Measurements from ENCODE around the gene POLRMT. TPM values are rescaled to one million over a fixed set of nuclear protein-coding genes. Genes with fewer than 3 reads are reported as not detected.

POLRMT gene
- total RNA-seq, 6 donors from 2014 or later, result 26.7 to 86.5 (median 50.9) TPM

DNA sequence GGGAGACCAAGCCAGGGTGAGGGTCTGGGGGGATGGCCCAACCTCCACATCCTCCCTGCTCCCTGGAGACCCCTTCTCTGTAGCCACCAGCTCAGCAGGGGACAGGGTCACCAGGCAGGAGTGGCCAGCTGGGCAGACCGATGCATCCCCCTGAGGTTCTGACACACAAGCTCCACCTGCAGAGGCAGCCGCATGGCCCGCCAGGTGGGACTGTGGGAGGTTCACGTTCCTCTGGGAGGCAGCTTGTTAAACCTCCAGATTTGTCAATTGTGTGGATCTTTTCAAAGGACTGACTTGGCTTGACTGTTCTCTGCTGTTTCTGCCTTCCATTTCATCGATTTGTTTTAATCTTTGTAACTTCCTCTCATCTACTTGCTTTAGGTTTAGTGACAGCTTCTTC, 8.1 kb downstream of the POLRMT start:
- Histone ChIP-seq H3K4me3 (no peak overlapping the region), H3K36me3 (peaks cover 0 to 82% (median 63%) of the 10 kb centered on the region in 4 donors), H3K27me3 (no peaks in the 10 kb centered on the region), H3K4me1 (peaks cover 0 to 4% (median 0%) of the 10 kb centered on the region in 4 donors), H3K9me3 (no peaks in the 10 kb centered on the region), H3K27ac (no peak overlapping the region)
- no peak for ATAC-seq (ENCODE audit: low FRiP score in 2 of 2)
- WGBS, 2 donors, result 92 to 94% methylated on average over 5 of the region's 5 CpGs
- DNase-seq, result peak in 1 of 2 donors; percentile 42
- TF ChIP-seq POLR2A (IDR thresholded peaks at IDR 0.05) (no peak), POLR2AphosphoS5 (IDR thresholded peaks at IDR 0.05) (no peak), EP300 (IDR thresholded peaks at IDR 0.05) (no peak)
- TF ChIP-seq, protein P1, sequence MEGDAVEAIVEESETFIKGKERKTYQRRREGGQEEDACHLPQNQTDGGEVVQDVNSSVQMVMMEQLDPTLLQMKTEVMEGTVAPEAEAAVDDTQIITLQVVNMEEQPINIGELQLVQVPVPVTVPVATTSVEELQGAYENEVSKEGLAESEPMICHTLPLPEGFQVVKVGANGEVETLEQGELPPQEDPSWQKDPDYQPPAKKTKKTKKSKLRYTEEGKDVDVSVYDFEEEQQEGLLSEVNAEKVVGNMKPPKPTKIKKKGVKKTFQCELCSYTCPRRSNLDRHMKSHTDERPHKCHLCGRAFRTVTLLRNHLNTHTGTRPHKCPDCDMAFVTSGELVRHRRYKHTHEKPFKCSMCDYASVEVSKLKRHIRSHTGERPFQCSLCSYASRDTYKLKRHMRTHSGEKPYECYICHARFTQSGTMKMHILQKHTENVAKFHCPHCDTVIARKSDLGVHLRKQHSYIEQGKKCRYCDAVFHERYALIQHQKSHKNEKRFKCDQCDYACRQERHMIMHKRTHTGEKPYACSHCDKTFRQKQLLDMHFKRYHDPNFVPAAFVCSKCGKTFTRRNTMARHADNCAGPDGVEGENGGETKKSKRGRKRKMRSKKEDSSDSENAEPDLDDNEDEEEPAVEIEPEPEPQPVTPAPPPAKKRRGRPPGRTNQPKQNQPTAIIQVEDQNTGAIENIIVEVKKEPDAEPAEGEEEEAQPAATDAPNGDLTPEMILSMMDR (IDR thresholded peaks at IDR 0.05), result no peak

DNA sequence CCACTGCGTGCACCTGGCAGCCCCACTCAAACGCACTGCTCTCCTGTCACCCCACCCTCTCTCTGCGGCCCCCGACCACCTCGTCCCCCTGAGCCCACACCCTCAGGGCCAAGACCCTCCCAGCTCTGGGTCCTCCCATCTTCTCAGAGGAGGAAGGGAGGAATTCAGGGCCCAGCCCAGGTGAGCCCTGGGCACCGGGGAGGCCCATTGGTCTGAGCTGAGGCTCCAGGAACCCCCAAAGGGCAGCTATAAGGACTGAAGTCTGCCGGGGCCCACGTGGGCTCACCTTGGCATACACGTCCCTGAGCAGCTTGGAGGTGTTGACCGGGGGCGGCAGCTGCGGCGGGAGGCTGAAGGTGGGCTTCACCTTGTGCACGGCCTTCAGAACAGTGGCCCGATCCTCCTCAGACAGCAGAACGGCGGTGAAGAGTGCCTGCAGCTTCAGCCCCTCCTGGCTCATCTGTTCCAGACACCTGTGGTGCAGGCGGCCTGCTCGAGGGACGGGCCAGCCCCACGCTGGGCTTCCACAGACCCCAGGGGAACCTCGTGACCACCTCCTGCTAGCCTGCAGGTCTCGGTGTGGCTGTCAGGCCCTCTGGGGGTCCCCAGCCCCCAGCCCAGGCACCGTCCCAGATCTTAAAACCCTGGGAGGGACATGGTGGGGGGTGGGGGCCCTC, 8.8 kb downstream of the POLRMT start:
- no peak for ATAC-seq (ENCODE audit: low FRiP score in 2 of 2)

DNA sequence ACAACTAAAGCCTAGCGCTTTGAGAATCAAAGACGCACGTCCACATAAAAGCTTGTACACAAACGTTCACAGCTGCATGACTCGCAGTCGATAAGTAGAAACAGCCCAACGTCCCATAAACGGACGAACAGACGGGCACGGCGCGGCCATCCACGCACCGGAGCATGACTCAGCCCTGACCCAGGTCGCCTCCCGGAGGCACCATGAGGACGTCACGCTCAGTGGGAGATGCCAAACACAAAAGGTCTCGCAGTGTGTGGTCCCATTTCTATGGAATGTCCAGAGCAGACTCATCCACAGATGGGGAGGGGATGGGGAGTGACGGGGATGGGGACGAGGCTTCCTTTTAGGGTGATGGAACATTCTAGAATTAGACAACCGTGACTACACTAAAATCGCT, 9.4 kb downstream of the POLRMT start:
- peaks cover 6 to 82% (median 68%) of the 10 kb centered on the region in 4 donors for H3K36me3 ChIP-seq

More for the DNA sequence above, 8.8 kb downstream of the POLRMT start:
- H3K4me1 ChIP-seq, result peaks cover 0 to 3% (median 0%) of the 10 kb centered on the region in 4 donors
- DNase-seq, result peak in 1 of 2 donors; percentile 66
- peaks cover under 1 to 82% (median 68%) of the 10 kb centered on the region in 4 donors for H3K36me3 ChIP-seq
- no peaks in the 10 kb centered on the region for H3K27me3 ChIP-seq
- no peak for TF ChIP-seq POLR2AphosphoS5 (IDR thresholded peaks at IDR 0.05)
- no peak for TF ChIP-seq EP300 (IDR thresholded peaks at IDR 0.05)
- TF ChIP-seq, protein P1 (IDR thresholded peaks at IDR 0.05), result no peak
- TF ChIP-seq POLR2A (IDR thresholded peaks at IDR 0.05), result no peak
- no peak overlapping the region for H3K27ac ChIP-seq
- WGBS, 2 donors, result 91 to 93% methylated on average over 9 to 10 of the region's 24 CpGs
- H3K4me3 ChIP-seq, result no peak overlapping the region
- H3K9me3 ChIP-seq, result no peaks in the 10 kb centered on the region

DNA sequence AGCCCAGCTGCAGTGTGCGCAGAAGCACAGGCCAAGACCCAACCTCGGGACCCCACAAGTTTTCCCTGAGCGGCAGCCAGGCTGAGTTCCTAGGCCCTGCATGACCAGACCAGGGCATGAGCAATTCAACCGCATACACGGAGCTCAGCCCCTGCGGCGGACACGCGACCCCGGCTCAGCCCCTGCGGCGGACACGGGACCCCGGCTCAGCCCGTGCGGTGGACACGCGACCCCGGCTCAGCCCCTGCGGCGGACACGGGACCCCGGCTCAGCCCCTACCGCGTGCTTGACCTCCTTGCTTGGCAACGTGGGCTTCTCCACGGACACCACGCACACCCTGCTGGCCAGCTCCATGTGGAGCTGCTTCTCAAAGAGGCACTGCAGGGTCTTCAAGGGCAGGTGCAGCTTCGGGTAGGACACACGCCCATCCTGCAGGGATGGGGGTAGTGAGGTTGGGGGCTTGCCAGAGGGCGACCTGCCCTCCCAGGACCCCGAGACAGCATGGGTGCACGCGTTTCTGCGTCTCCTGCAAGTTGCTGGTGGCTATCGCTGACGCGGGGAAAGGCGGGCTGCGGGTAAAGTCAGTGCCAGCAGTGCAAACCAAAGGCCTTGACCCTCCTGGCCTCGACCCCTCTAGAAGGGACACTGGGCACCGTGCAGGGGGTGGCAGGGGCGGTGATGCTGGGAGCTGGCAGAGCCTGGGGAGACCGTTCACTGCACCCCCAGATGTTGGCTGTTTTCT, 10.0 kb downstream of the POLRMT start:
- H3K27me3 ChIP-seq, result no peaks in the 10 kb centered on the region
- 94 to 95% methylated on average over 27 to 44 of the region's 44 CpGs for WGBS, 2 donors
- peaks cover 12 to 82% (median 69%) of the 10 kb centered on the region in 4 donors for H3K36me3 ChIP-seq
- no peak overlapping the region for H3K27ac ChIP-seq
- TF ChIP-seq, protein P1 (IDR thresholded peaks at IDR 0.05), result no peak
- TF ChIP-seq POLR2AphosphoS5 (IDR thresholded peaks at IDR 0.05), result no peak
- no peaks in the 10 kb centered on the region for H3K9me3 ChIP-seq
- DNase-seq, result peak in 1 of 2 donors; percentile 80
- H3K4me3 ChIP-seq, result no peak overlapping the region
- no peak for ATAC-seq (ENCODE audit: low FRiP score in 2 of 2)
- H3K4me1 ChIP-seq, result no peaks in the 10 kb centered on the region

More for the DNA sequence above, 9.4 kb downstream of the POLRMT start:
- Histone ChIP-seq H3K27me3 (no peaks in the 10 kb centered on the region), H3K4me3 (no peak overlapping the region), H3K27ac (no peak overlapping the region), H3K9me3 (no peaks in the 10 kb centered on the region), H3K4me1 (no peaks in the 10 kb centered on the region)
- 90 to 91% methylated on average over 24 of the region's 24 CpGs for WGBS, 2 donors
- ATAC-seq (ENCODE audit: low FRiP score in 2 of 2), result no peak
- DNase-seq, result peak in 1 of 2 donors; percentile 64
- TF ChIP-seq EP300 (IDR thresholded peaks at IDR 0.05), result no peak

DNA sequence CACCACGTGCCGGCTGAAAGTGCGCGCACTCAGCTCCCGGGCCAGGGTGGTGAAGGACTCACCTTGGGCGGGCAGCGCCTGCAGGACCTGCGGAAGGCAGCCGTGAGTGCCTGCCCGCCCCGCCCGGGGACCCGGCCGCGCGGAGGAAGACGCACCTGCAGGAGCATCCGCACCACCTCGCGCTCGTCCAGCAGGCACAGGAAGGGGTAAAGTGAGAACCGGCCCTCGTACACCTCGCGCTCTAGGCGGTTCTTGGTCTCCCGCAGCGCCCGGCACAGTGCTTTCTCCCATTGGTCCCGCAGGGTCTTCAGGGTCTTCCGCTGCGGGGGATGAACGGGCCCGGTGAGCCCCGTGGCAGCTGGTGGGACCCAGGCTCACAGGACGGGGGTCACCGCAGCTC, 10.7 kb downstream of the POLRMT start:
- Histone ChIP-seq H3K27ac (no peak overlapping the region), H3K9me3 (no peaks in the 10 kb centered on the region), H3K27me3 (no peaks in the 10 kb centered on the region), H3K36me3 (peaks cover 16 to 83% (median 70%) of the 10 kb centered on the region in 4 donors), H3K4me1 (no peaks in the 10 kb centered on the region), H3K4me3 (no peak overlapping the region)
- WGBS, 2 donors, result 95 to 96% methylated on average over 21 to 37 of the region's 37 CpGs
- TF ChIP-seq POLR2AphosphoS5 (IDR thresholded peaks at IDR 0.05) (no peak), POLR2A (IDR thresholded peaks at IDR 0.05) (no peak), EP300 (IDR thresholded peaks at IDR 0.05) (no peak)
- TF ChIP-seq, protein P1 (IDR thresholded peaks at IDR 0.05), result no peak
- DNase-seq, result peak in 1 of 2 donors; percentile 81
- ATAC-seq (ENCODE audit: low FRiP score in 2 of 2), result no peak
